HCT116 (cell line): ENCODE data around the gene OR6B3. TPM values are rescaled to one million over a fixed set of nuclear protein-coding genes. Genes with fewer than 3 reads are reported as not detected.

Experiments
- ATAC-seq: fragments of 200-7000 bp; cut with Tn5 transposase; 2 replicates; pipeline ENCODE4 v1.9.1; 2020; ENCODE audit warnings: mild to moderate bottlenecking, moderate library complexity
- BruUV-seq: library from RNA; stranded (reverse); fragments of 400-500 nt; replicated peaks from 2 replicates; lab custom pipeline; 2021; lab: Mats Ljungman, UMichigan
- CTCF ChIA-PET: fragments of 300-600 bp; sonication (Branson Sonifier 250); formaldehyde crosslinking; loops from one replicate; lab custom pipeline; 2021; ENCODE audit warnings: antibody characterized with exemption; lab: Charles Lee
- POLR2A ChIA-PET: fragments of 300-600, 350-600 bp; sonication (Branson Sonifier 250); formaldehyde crosslinking; loops from one replicate; lab custom pipeline; 2021; ENCODE audit warnings: antibody characterized with exemption; lab: Charles Lee
- RAD21 ChIA-PET, 2 experiments: fragments of 300-600 bp; sonication (Branson Sonifier 250); formaldehyde crosslinking; loops; one replicate each; lab custom pipeline; 2023; ENCODE audit warnings: low total read pairs in 2 of 2; ENCODE audit not compliant: uncharacterized antibody in 2 of 2, unreplicated experiment in 2 of 2, low non-redundant PET in 1 of 2; lab: Charles Lee
- DNase-seq: peaks from one replicate; pipeline ENCODE4 v3.0.0-alpha.2; 2010; ENCODE audit warnings: low read depth, low spot score
- H2AFZ ChIP-seq: fragments of 200-600 bp; shearing (Covaris generic), sonication (generic); 2 replicates; pipeline ENCODE4 v1.6.1; 2017; ENCODE audit warnings: low read depth, mixed run types, mixed read lengths, antibody characterized with exemption, low read length; ENCODE audit not compliant: poor library complexity, severe bottlenecking
- H3K27ac ChIP-seq: 2 replicates; pipeline ENCODE4 v1.5.1; 2012; ENCODE audit warnings: low read depth, low read length
- H3K27me3 ChIP-seq: fragments of 200-600 bp; sonication (generic); 2 replicates; pipeline ENCODE4 v1.6.1; 2016; ENCODE audit warnings: mixed run types, low read length, mixed read lengths; ENCODE audit not compliant: insufficient read depth
- H3K36me3 ChIP-seq, 2 experiments: fragments of 200-500 bp in 1 of 2; fragments of 200-600 bp in 1 of 2; sonication (Bioruptor generic) in 1 of 2; sonication (generic) in 1 of 2; 2 replicates each; pipeline versions ENCODE4 v1.5.1 to v1.6.1; 2014 to 2016; ENCODE audit warnings: low read length in 2 of 2, inconsistent platforms in 1 of 2, mixed read lengths in 1 of 2, mixed run types in 1 of 2; ENCODE audit not compliant: insufficient read depth in 2 of 2, control insufficient read depth in 1 of 2
- H3K4me1 ChIP-seq, 2 experiments: fragments of 200-600 bp in 1 of 2; sonication (generic) in 1 of 2; 2 replicates each; pipeline versions ENCODE4 v1.5.1 to v1.6.1; 2012 to 2017; ENCODE audit warnings: low read length in 2 of 2, inconsistent platforms in 1 of 2, mild to moderate bottlenecking in 1 of 2, mixed read lengths in 1 of 2, mixed run types in 1 of 2, moderate library complexity in 1 of 2; ENCODE audit not compliant: insufficient read depth in 2 of 2, control insufficient read depth in 1 of 2
- H3K4me2 ChIP-seq: fragments of 200-600 bp; sonication (generic); 2 replicates; pipeline ENCODE4 v1.6.1; 2017; ENCODE audit warnings: mixed run types, low read length, mixed read lengths
- H3K4me3 ChIP-seq, 2 experiments: fragments of 200-600 bp in 1 of 2; sonication (generic) in 1 of 2; replicated peaks in 1 of 2; 2 replicates each; pipeline ENCODE4 v1.5.1; 2011 to 2016; ENCODE audit warnings: low read length in 2 of 2, control low read depth in 1 of 2, low read depth in 1 of 2, mild to moderate bottlenecking in 1 of 2, mixed read lengths in 1 of 2, mixed run types in 1 of 2
- H3K79me2 ChIP-seq: fragments of 200-600 bp; sonication (generic); 2 replicates; pipeline ENCODE4 v1.6.1; 2017; ENCODE audit warnings: mild to moderate bottlenecking, mixed run types, low read length, moderate library complexity, mixed read lengths; ENCODE audit not compliant: insufficient read depth
- H3K9ac ChIP-seq: fragments of 200-600 bp; sonication (generic); 2 replicates; pipeline ENCODE4 v1.6.1; 2016; ENCODE audit warnings: low read length, mixed read lengths
- H3K9me2 ChIP-seq: fragments of 200-600 bp; sonication (generic), shearing (Covaris generic); 2 replicates; pipeline ENCODE4 v1.6.1; 2017; ENCODE audit warnings: mixed run types, mild to moderate bottlenecking, moderate library complexity; ENCODE audit not compliant: insufficient read depth
- H3K9me3 ChIP-seq, 2 experiments: fragments of 200-500 bp in 1 of 2; fragments of 200-600 bp in 1 of 2; sonication (Bioruptor generic) in 1 of 2; sonication (generic) in 1 of 2; 2 replicates each; pipeline ENCODE4 v1.6.1; 2014 to 2017; ENCODE audit warnings: low read length in 2 of 2, mixed read lengths in 2 of 2, inconsistent platforms in 1 of 2, low read depth in 1 of 2, mild to moderate bottlenecking in 1 of 2, mixed run types in 1 of 2, moderate library complexity in 1 of 2; ENCODE audit not compliant: control insufficient read depth in 1 of 2, insufficient read depth in 1 of 2
- H4K20me1 ChIP-seq: fragments of 200-600 bp; sonication (generic), shearing (Covaris generic); 2 replicates; pipeline ENCODE4 v1.6.1; 2017; ENCODE audit warnings: mixed run types, mild to moderate bottlenecking, moderate library complexity; ENCODE audit not compliant: insufficient read depth
- CBX3 ChIP-seq: IDR thresholded peaks from 2 replicates; pipeline ENCODE4 v1.6.1; 2012; ENCODE audit warnings: low read depth
- CTCF ChIP-seq, 3 experiments: fragments of 200-600 bp in 1 of 3; sonication (generic) in 1 of 3; IDR thresholded peaks in 2 of 3; conservative IDR thresholded peaks in 1 of 3; 2 replicates each; pipeline ENCODE4 v1.5.1; 2012 to 2017; ENCODE audit warnings: low read depth in 2 of 3, low read length in 2 of 3, antibody characterized with exemption in 1 of 3, borderline replicate concordance in 1 of 3, control low read depth in 1 of 3, mild to moderate bottlenecking in 1 of 3, mixed read lengths in 1 of 3, mixed run types in 1 of 3, moderate library complexity in 1 of 3; ENCODE audit not compliant: insufficient read depth in 1 of 3
- ELF1 ChIP-seq: IDR thresholded peaks from 2 replicates; pipeline ENCODE4 v1.6.1; 2012; ENCODE audit warnings: low read depth, borderline replicate concordance
- EZH2phosphoT487 ChIP-seq: fragments of 200-600 bp; IDR thresholded peaks from 2 replicates; pipeline ENCODE4 v1.6.1; 2018; ENCODE audit warnings: antibody characterized with exemption, borderline replicate concordance
- JUND ChIP-seq: IDR thresholded peaks from 2 replicates; pipeline ENCODE4 v1.6.1; 2012
- POLR2A ChIP-seq: IDR thresholded peaks from 2 replicates; pipeline ENCODE4 v1.7.0; 2011; ENCODE audit warnings: borderline replicate concordance; ENCODE audit not compliant: insufficient read depth, insufficient read length; ENCODE audit errors: extremely low read depth
- RAD21 ChIP-seq: IDR thresholded peaks from 2 replicates; pipeline ENCODE4 v1.6.1; 2012; ENCODE audit warnings: low read depth, mild to moderate bottlenecking
- REST ChIP-seq: IDR thresholded peaks from 2 replicates; pipeline ENCODE4 v1.6.1; 2012; ENCODE audit warnings: low read depth
- SIN3A ChIP-seq: IDR thresholded peaks from 2 replicates; pipeline ENCODE4 v1.6.1; 2012; ENCODE audit warnings: low read depth
- SRF ChIP-seq: IDR thresholded peaks from 2 replicates; pipeline ENCODE4 v1.6.1; 2012; ENCODE audit warnings: low read depth
- ZBTB33 ChIP-seq: IDR thresholded peaks from 2 replicates; pipeline ENCODE4 v1.6.1; 2011; ENCODE audit warnings: mild to moderate bottlenecking, low read length, moderate library complexity; ENCODE audit not compliant: insufficient replicate concordance; ENCODE audit errors: extremely low read depth
- ZFX ChIP-seq: fragments of 450-650 bp; IDR thresholded peaks from 2 replicates; pipeline ENCODE4 v1.6.1; 2017
- ZNF274 ChIP-seq: fragments of 200-500 bp; sonication (Bioruptor generic); IDR thresholded peaks from 2 replicates; pipeline ENCODE4 v1.6.1; 2014; ENCODE audit warnings: mild to moderate bottlenecking, low read depth, low read length, inconsistent platforms
- intact Hi-C: fragments of 100-400 bp; cut with micrococcal nuclease; formaldehyde crosslinking; loops from 2 replicates; pipeline ENCODE4 v1.10.0; 2022
- total RNA-seq: library from RNA; stranded (reverse); gene quantifications from one replicate; pipeline ENCODE4 v1.2.1, GENCODE V29; 2021; ENCODE audit not compliant: unreplicated experiment

OR6B3 gene
- total RNA-seq, 1 experiment from 2014 or later = not detected

- POLR2A ChIA-PET = no interaction called here
- H3K36me3 ChIP-seq = no peaks in the 10 kb centered on the region
- RAD21 ChIA-PET = no interaction called here
- H2AFZ ChIP-seq = no peak overlapping the region
- H3K4me2 ChIP-seq = no peak overlapping the region
- no peaks in the 10 kb centered on the region for H3K27me3 ChIP-seq
- CTCF ChIA-PET = no interaction called here
- no peaks in the 10 kb centered on the region for H3K9me2 ChIP-seq
- no peak overlapping the region for H3K27ac ChIP-seq
- H3K4me1 ChIP-seq = no peaks in the 10 kb centered on the region
- DNase-seq (no peak), ATAC-seq (no peak)
- intact Hi-C loops = no loop called here
- no peak overlapping the region for H3K9ac ChIP-seq
- no peaks in the 10 kb centered on the region for H4K20me1 ChIP-seq
- no peak overlapping the region for H3K4me3 ChIP-seq
- TF ChIP-seq POLR2A = no peak
- peak; percentile 31; the same call in 1 of the 2 replicates for TF ChIP-seq RAD21
- TF ChIP-seq EZH2phosphoT487 = no peak
- no TSS peak for BruUV-seq
- no peaks in the 10 kb centered on the region for H3K9me3 ChIP-seq
- no peaks in the 10 kb centered on the region for H3K79me2 ChIP-seq
Measured at GRCh38 chr2:240066489-240066888, 13.2 kb upstream of the OR6B3 start.

GRCh38 chr2:240064898-240065297 lies 11.6 kb upstream of the OR6B3 start:
- DNase-seq (no peak), ATAC-seq (no peak)
- CTCF ChIA-PET = no interaction called here
- no TSS peak for BruUV-seq
- H3K4me1 ChIP-seq = peaks cover 0 to 3% of the 10 kb centered on the region in 2 experiments; a peak in 1 of 4 replicates
- H3K4me3 ChIP-seq = no peak overlapping the region
- H3K27me3 ChIP-seq = no peaks in the 10 kb centered on the region
- H2AFZ ChIP-seq = no peak overlapping the region
- no peaks in the 10 kb centered on the region for H4K20me1 ChIP-seq
- POLR2A ChIA-PET = no interaction called here
- H3K9ac ChIP-seq = no peak overlapping the region
- no peaks in the 10 kb centered on the region for H3K9me2 ChIP-seq
- no peaks in the 10 kb centered on the region for H3K79me2 ChIP-seq
- intact Hi-C loops = no loop called here
- no peak overlapping the region for H3K27ac ChIP-seq
- no peak overlapping the region for H3K4me2 ChIP-seq
- RAD21 ChIA-PET = no interaction called here
- no peaks in the 10 kb centered on the region for H3K36me3 ChIP-seq
- H3K9me3 ChIP-seq = no peaks in the 10 kb centered on the region
- TF ChIP-seq RAD21 = no peak
- TF ChIP-seq SRF = no peak
- no peak for TF ChIP-seq EZH2phosphoT487
- no peak for TF ChIP-seq CTCF (IDR thresholded peaks at IDR 0.05 in 2 of 3, conservative IDR thresholded peaks at IDR 0.05 in 1 of 3; ENCODE audit: borderline replicate concordance in 1 of 3, insufficient read depth in 1 of 3, low read depth in 2 of 3, low read length in 2 of 3)
- no peak for TF ChIP-seq REST
- TF ChIP-seq ZFX = no peak
- no peak for TF ChIP-seq ZNF274
- no peak for TF ChIP-seq ELF1
- no peak for TF ChIP-seq JUND
- no peak for TF ChIP-seq CBX3
- no peak for TF ChIP-seq SIN3A
- no peak for TF ChIP-seq ZBTB33
